T-helper 22 cell (primary cell): ENCODE results near the gene ABCB10.
"Not testable (repeated sequence)": the region's sequence is repeated elsewhere in the genome, so short reads cannot be mapped to it uniquely, and the experiment has no call there.

ENCODE experiments used
- DNase-seq: peaks from one replicate; pipeline ENCODE4 v3.0.0-alpha.2; 2020; ENCODE audit warnings: low read depth

The ABCB10 gene

GRCh38 chr1:229536982-229537381, 21.5 kb downstream of the ABCB10 start:
- no peak for DNase-seq

DNA sequence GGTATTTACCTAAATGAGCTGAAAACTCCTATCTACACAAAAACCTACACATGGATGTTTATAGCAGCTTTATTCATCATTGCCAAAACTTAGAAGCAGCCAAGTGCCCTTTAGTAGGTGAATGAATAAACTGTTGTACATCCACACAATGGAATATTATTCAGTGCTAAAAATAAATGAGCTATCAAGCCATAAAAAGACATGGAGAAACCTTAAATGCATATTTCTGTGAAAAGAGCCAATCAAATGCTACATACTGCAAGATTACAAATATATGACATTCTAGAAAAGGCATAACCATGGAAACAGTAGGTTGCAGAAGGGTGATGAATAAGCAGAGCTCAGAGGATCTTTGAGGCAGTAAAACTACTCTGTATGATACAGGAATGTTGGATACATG, 23.3 kb downstream of the ABCB10 start:
- DNase-seq = no peak

- DNase-seq = no peak
Observed at GRCh38 chr1:229531326-229531725, 27.2 kb downstream of the ABCB10 start.

DNA sequence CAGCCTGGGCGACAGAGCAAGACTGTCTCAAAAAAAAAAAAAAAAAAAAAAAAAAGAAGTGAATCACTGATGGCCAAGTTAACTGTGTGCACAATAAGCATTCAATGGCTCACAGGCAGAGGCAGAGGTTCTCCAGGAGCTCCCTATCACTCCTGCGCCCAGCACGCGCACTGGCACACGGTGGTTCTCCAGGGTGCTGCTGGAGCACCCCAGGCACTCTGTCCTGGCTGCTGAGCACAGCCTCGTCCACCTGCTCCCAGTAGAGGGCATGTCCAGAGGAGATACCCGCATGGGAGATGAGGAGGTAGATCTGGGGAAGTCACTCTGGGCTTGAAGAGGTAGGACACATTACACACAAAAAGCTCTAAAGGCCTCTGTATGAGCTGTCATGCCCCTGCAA, 28.9 kb downstream of the ABCB10 start:
- no peak for DNase-seq

GRCh38 chr1:229526695-229527094, 31.8 kb downstream of the ABCB10 start:
- no peak for DNase-seq

DNA sequence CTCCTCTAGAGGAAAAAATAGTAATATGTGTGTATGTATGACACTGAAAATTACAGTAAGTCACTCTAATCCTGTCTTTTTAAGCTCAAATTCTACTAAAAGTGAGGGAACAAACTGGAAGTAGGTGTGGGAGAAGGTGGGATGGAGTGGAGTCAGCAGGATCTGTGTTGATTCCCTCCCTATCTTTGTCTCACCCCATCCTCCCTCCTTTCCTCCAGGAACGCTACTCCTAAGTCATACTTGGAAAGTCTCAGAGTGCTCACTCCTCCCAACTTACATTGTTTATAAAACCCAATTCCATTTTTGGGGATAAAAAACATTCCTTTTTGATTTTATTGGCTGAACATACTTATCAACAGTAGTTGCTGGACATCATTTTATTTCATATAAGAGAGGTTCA, 35.5 kb downstream of the ABCB10 start:
- no peak for DNase-seq

DNA sequence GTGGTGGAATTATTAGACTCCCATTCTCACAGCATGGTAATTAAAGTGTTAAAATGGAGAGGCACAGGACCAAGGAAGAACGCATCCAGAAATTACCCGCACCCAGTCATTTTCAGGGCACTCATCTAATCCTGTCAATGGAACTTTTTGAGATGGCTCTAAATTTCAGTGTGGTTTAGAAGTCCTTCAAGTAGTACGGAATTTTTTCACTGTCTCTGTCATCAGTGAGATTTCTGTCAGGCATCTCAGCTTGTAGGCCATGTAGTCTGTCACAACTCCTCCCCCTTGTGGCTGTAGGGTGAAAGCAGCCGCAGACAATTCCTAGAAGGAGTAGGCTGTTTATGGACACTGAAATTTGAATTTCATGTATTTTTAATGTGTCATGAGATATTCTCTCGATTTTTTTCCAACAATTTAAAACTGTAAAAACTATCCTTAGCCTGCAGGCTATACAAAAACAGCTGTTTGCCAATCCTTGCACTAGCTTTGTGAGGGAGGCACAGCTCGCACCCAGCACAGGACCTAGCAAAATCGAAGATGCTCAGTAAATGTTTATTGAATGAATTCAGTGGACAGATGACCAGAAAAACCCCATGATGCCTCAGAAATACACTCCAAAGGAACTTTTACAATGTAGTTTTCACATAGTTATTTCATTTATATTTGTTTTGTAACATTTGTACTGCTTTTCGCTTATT, 43.8 kb downstream of the ABCB10 start:
- peak; percentile 37 for DNase-seq

DNA sequence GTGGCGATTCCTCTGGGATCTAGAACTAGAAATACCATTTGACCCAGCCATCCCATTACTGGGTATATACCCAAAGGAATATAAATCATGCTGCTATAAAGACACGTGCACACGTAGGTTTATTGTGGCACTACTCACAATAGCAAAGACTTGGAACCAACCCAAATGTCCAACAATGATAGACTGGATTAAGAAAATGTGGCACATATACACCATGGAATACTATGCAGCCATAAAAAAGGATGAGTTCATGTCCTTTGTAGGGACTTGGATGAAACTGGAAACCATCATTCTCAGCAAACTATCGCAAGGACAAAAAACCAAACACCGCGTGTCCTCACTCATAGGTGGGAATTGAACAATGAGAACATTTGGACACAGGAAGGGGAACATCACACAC, 46.9 kb downstream of the ABCB10 start:
- not testable (repeated sequence) for DNase-seq

DNA sequence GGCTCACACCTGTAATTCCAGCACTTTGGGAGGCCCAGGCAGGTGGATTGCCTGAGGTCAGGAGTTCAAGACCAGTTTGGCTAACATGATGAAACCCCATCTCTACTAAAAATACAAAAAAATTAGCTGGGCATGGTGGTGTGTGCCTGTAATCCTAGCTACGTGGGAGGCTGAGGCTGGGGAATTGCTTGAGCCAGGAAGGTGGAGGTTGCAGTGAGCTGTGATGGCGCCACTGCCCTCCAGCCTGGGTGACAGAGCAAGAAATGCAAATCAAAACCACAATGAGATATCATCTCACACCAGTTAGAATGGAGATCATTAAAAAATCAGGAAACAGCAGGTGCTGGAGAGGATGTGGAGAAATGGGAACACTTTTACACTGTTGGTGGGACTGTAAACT, 47.3 kb downstream of the ABCB10 start:
- not testable (repeated sequence) for DNase-seq

- no peak for DNase-seq
Observed at GRCh38 chr1:229509576-229509975, 48.9 kb downstream of the ABCB10 start.

- no peak for DNase-seq
Observed at GRCh38 chr1:229508823-229509337, 49.6 kb downstream of the ABCB10 start.

GRCh38 chr1:229507951-229508822, 50.3 kb downstream of the ABCB10 start, which contains the start of gene NUP133:
Gene NUP133, minus strand, starts transcription at chr1:229508341. Its CDS starts 92 bp downstream, at chr1:229508249.
- DNase-seq = peak; percentile 94

DNA sequence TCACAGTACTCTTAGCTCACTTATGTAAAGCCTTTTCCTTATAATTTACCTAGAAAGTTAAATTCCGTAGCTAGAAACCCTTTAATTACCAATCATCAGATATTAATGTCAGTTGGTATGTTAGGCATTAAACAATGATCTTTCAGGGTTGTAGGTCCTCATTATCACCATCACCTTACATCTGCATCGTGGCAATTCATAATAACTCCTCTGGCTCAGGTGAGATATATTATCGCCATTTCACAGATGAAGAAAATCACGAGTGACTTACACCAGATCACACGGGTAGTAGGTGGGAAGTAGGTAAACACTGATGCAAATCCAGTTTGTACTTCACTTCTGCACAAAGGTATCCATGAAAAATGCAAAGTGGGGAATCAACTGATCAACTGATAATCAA, 51.0 kb downstream of the ABCB10 start:
- DNase-seq = no peak

DNA sequence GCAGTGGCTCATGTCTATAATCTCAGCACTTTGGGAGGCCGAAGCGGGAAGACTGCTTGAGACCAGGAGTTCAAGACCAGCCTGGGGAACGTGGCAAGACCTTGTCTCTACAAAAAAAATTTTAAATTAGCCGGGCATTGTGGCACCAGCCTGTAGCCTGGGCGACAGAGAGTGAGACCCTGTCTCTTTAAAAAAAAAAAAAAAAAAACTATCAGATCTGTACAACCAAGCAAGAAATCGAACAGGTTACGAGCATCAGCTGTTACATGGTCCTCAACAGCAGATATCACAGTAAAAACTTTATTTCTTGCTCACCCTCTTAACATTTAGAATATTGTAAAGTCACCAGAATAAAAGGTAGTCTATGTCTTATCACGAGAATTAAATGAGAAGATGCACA, 51.9 kb downstream of the ABCB10 start:
- no peak for DNase-seq

- no peak for DNase-seq
Observed at GRCh38 chr1:229495782-229496181, 62.7 kb downstream of the ABCB10 start.

- no peak for DNase-seq
Observed at GRCh38 chr1:229487181-229487580, 71.3 kb downstream of the ABCB10 start.

DNA sequence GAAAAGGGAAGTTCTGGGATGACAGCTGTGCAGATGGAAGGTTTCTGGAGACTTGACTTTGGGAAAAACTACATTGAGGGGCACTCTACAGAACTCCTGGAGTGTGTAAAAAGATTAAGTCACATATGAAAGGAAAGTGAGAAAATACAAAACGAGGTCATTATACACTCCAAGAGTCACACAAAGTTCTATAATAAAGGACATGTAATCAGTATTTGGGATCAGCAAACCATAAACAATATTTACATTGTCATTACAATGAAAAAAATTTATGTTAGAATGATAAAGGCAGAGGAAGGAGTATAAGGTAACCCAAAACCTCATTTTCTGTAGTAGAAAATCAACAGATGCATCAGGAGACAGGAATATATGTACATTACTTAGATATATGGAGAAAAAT, 73.2 kb downstream of the ABCB10 start:
- no peak for DNase-seq

GRCh38 chr1:229482511-229482910, 76.0 kb downstream of the ABCB10 start:
- no peak for DNase-seq

GRCh38 chr1:229480495-229480894, 78.0 kb downstream of the ABCB10 start:
- DNase-seq = no peak

GRCh38 chr1:229479660-229480399, 78.7 kb downstream of the ABCB10 start:
- DNase-seq = no peak

GRCh38 chr1:229478852-229479251, 79.7 kb downstream of the ABCB10 start:
- no peak for DNase-seq

DNA sequence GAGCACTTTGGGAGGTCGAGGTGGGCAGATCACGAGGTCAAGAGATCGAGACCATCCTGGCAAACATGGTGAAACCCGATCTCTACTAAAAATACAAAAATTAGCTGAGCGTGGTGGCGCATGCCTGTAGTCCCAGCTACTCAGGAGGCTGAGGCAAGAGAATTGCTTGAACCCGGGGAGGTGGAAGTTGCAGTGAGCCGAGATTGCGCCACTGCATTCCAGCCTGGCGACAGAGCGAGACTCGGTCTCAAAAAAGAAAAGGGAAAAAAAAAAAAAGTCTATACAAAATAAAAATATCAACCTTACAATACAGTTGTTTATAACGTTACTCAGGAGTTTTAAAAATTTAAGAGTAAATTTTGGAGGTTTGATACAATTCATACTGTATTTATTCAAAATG, 82.6 kb downstream of the ABCB10 start:
- not testable (repeated sequence) for DNase-seq
